ENCODE measurements around the gene HERPUD1. TPM values are rescaled to one million over a fixed set of nuclear protein-coding genes. Genes with fewer than 3 reads are reported as not detected.
"Not testable (repeated sequence)": the region's sequence is repeated elsewhere in the genome, so short reads cannot be mapped to it uniquely, and the experiment has no call there.

HERPUD1 gene
- total RNA-seq, 1 donor from 2014 or later, result 32.9 TPM

GRCh38 chr16:56986361-56986760 is 54.4 kb downstream of the HERPUD1 start:
- Mint-ChIP-seq H3K36me3 (ENCODE audit: low read depth) (no peaks in the 10 kb centered on the region), H3K4me3 (no peak overlapping the region), H3K27me3 (ENCODE audit: low read depth) (peaks cover 54% of the 10 kb centered on the region), H3K9me3 (no peaks in the 10 kb centered on the region), H3K27ac (ENCODE audit: unreplicated experiment) (no peak overlapping the region), H3K4me1 (peaks cover 11% of the 10 kb centered on the region)
- no peak for DNase-seq (ENCODE audit: low read depth, low spot score)
- TF ChIP-seq CTCF (conservative IDR thresholded peaks at IDR 0.05), result no peak

GRCh38 chr16:56986908-56987307 is 55.0 kb downstream of the HERPUD1 start:
- peaks cover 11% of the 10 kb centered on the region for H3K4me1 Mint-ChIP-seq
- peaks cover 60% of the 10 kb centered on the region for H3K27me3 Mint-ChIP-seq (ENCODE audit: low read depth)
- H3K4me3 Mint-ChIP-seq; DNase-seq (ENCODE audit: low read depth, low spot score); H3K36me3 Mint-ChIP-seq (ENCODE audit: low read depth); H3K9me3 Mint-ChIP-seq: not testable (repeated sequence)
- peak overlapping the region; percentile 81 for H3K27ac Mint-ChIP-seq (ENCODE audit: unreplicated experiment)

GRCh38 chr16:56987692-56988091 is 55.8 kb downstream of the HERPUD1 start:
- Mint-ChIP-seq H3K9me3 (no peaks in the 10 kb centered on the region), H3K4me1 (peaks cover 11% of the 10 kb centered on the region), H3K4me3 (no peak overlapping the region), H3K27me3 (ENCODE audit: low read depth) (peaks cover 60% of the 10 kb centered on the region), H3K27ac (ENCODE audit: unreplicated experiment) (no peak overlapping the region), H3K36me3 (ENCODE audit: low read depth) (no peaks in the 10 kb centered on the region)
- no peak for DNase-seq (ENCODE audit: low read depth, low spot score)
- TF ChIP-seq CTCF (conservative IDR thresholded peaks at IDR 0.05), result no peak

- peaks cover 11% of the 10 kb centered on the region for H3K4me1 Mint-ChIP-seq
- DNase-seq (ENCODE audit: low read depth, low spot score), result no peak
- H3K36me3 Mint-ChIP-seq (ENCODE audit: low read depth), result no peaks in the 10 kb centered on the region
These were observed 56.4 kb downstream of the HERPUD1 start for GRCh38 chr16:56988161-56988947.

GRCh38 chr16:56988948-56989945 is 57.3 kb downstream of the HERPUD1 start, which contains the start of gene NLRC5:
Gene NLRC5, plus strand, starts transcription at chr16:56989557. Its CDS starts 31,156 bp downstream, at chr16:57020713.
- H3K27me3 Mint-ChIP-seq (ENCODE audit: low read depth), result peaks cover 71% of the 10 kb centered on the region
- no peaks in the 10 kb centered on the region for H3K36me3 Mint-ChIP-seq (ENCODE audit: low read depth)
- peaks cover 11% of the 10 kb centered on the region for H3K4me1 Mint-ChIP-seq
- peak within 1 kb of the TSS; percentile 89 for H3K4me3 Mint-ChIP-seq
- TF ChIP-seq CTCF (conservative IDR thresholded peaks at IDR 0.05), result no peak
- no peaks in the 10 kb centered on the region for H3K9me3 Mint-ChIP-seq
- H3K27ac Mint-ChIP-seq (ENCODE audit: unreplicated experiment), result no peak within 1 kb of the TSS
- peak; percentile 49 for DNase-seq (ENCODE audit: low read depth, low spot score)

More at GRCh38 chr16:56988161-56988947, 56.4 kb downstream of the HERPUD1 start:
- Mint-ChIP-seq H3K27ac (ENCODE audit: unreplicated experiment) (no peak overlapping the region), H3K9me3 (no peaks in the 10 kb centered on the region), H3K27me3 (ENCODE audit: low read depth) (peaks cover 63% of the 10 kb centered on the region), H3K4me3 (peak overlapping the region; percentile 41)
- no peak for TF ChIP-seq CTCF (conservative IDR thresholded peaks at IDR 0.05)
